ENCODE results near the gene EDRF1.

Gene EDRF1

GRCh38 chr10:125762692-125763648, 43.5 kb downstream of the EDRF1 start:
- no peak for DNase-seq

DNA sequence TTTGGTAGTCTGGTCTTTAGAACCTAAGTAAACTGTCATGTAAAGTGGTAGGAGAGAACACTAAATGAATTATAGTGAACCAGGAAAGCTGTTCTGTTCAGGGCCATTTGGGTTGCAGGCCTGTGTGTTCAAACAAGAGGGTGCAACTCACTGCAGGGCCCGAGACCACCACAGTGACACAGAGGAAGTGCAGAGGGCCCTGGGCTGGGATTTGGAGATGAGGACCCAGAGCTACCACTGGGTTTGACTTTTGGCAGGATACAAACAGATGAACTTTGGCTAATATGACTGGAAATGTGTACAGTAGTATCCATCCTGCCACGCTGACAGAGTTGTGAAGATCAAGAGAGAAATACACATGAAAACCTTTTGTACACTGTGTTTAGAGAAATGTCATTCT, 46.3 kb downstream of the EDRF1 start:
- DNase-seq: no peak

- DNase-seq: no peak
Observed at GRCh38 chr10:125766511-125766910, 47.0 kb downstream of the EDRF1 start.

GRCh38 chr10:125768219-125768855, 48.8 kb downstream of the EDRF1 start:
- no peak for DNase-seq

- no peak for DNase-seq
Observed at GRCh38 chr10:125769175-125769574, 49.7 kb downstream of the EDRF1 start.

GRCh38 chr10:125770844-125771243, 51.3 kb downstream of the EDRF1 start:
- no peak for DNase-seq

- no peak for DNase-seq
Observed at GRCh38 chr10:125772112-125772863, 52.8 kb downstream of the EDRF1 start.

DNA sequence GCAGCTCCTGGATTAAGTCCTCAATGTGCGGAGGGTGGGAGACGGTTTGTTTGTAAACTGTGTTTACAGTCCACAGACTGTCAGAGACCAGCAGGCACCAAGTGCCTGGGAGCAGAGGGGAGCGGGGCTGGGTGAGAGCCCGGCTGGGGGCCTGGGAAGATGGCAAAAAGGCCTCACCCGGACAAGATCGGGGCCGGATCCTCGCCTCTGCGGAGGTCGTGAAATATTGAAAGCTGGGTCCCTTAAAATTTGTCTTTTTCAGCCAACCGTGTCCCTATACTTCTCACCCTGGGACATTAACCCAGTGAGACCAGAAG, 53.3 kb downstream of the EDRF1 start:
- DNase-seq: no peak

GRCh38 chr10:125773687-125774543, 54.4 kb downstream of the EDRF1 start:
- DNase-seq: no peak

DNA sequence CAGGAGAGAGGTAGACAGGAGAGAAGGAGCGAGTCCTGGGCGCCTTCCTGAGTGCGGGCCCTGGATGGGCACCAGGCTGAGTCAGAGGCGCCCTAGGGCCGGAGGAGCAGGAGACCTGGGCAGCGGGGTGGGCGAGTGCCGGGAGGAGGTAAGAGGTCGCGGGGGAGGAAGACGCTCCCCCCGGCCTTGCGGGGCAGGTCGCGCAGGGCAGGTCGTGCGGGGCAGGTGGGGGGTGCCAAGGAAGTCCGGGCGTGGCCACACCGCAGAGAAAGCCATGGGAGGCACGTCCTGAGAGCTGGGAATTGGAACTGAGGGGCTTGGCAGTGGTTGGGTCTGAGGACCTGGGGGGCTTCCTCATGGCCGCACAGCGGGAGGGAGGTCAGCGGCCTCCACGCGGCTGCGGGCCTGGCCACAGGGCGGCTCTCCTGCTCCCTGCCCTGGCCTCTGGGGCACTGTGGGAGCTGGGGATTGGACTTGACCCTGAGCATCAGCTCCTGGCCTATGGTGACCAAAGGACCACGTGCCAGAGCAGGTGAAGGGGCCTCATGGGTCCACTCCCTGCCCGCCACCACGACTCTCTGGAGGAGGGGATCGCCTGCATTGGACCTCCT, 55.2 kb downstream of the EDRF1 start:
- DNase-seq: no peak

GRCh38 chr10:125775491-125776106, 56.1 kb downstream of the EDRF1 start, which contains the start of gene MMP21:
MMP21 (minus strand) TSS chr10:125775821; CDS start chr10:125775821, 0 bp downstream.
- DNase-seq: no peak

GRCh38 chr10:125777806-125778205, 58.3 kb downstream of the EDRF1 start:
- no peak for DNase-seq

GRCh38 chr10:125778556-125778955, 59.0 kb downstream of the EDRF1 start:
- no peak for DNase-seq

DNA sequence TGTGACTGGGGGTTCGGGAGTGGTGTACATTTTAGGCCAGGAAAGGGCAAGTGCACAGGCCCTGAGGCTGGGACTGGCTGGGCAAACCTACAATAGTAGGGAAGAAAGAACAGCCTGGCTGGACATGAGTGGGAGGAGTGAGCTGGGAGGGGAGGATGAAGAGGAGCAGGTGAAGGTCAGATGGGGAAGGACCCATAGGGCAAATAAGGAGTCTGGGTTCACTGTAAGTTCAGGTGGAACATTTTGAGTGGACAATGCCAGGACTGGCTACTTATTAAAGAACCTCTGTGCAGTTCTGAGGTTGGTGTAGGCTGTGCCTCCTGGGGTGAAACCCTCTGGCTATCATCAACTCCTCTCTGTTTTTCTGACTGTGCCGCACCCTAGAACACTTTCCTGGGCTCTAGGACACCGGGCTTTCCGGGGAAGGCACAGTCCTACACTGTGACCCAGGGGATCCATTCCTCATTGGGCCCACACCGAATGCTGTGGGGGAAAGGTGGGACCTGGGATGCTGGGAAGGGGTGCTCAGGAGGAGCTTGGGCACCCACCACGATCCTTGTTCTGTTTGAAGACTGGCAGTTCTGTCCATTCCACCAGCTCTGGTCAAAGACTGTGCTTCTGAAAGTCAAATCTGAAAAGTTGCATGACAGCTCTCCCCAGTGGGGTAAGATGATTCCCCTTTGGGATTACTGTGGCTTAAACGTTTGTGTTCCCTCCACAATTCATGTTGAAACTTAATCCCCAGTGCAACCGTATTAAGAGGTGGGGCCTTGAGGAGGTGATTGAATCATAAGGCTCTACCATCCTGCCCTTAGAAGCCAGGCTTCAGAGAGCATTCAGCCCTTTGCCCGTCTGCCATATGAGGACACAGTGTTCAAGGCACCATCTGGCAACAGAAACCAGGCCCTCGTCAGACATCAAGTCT, 60.2 kb downstream of the EDRF1 start:
- no peak for DNase-seq

DNA sequence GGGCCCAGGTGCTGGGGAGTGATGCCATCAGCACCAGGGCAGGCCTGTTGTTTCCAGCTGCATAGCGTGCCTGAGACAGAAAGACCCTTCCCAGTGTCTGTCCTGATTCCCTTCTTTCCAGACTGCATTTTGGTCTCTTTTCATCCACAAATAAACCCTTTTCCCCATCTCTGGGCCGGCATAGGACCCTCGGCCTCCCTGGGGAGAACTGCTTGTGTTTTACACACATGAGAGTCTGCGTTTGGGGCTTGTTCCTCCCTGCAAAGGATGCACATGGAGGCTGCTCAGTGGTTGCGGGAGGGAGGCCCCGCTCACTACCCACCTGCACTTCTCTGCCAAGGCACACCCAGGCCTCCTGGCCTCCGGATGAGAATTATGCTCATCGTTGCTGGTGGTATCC, 61.9 kb downstream of the EDRF1 start:
- no peak for DNase-seq

DNA sequence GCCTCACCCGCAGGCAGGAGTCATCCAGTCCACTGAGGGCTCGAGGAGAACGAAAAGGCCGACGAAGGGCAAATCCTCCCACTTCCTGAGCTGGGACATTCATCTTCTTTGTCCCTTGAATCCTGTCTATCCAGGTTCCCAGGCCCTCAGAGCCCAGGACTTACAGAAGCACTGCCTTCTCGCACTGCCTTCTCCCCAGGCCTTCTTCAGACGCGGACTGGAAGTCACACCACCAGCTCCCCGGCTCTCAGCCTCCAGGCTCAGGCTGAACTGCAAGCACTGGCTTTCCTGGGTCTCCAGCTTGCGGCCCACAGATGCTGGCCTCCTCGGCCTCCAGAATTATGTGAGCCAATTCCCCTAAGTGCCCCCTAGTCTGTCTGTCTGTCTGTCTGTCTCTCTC, 62.5 kb downstream of the EDRF1 start:
- no peak for DNase-seq

DNA sequence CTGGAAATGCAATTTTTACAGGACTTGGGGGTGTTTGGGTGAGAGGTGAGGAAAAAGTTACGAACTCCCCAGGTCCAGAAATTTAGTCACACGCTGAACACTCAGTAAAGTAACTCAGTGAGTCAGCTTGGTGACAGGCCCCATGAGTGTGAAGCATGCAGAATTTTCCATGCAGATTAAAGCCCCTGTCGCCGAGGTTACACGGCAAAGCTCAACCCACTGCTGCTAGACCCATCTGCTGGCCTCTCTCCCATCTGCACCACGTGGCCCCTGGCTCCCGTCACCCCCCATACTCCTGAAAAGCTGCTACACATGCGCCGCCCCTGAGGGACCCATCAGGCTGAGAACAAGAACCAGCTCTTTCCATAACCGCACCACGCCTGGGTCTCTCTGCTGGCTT, 63.1 kb downstream of the EDRF1 start:
- DNase-seq: no peak

DNA sequence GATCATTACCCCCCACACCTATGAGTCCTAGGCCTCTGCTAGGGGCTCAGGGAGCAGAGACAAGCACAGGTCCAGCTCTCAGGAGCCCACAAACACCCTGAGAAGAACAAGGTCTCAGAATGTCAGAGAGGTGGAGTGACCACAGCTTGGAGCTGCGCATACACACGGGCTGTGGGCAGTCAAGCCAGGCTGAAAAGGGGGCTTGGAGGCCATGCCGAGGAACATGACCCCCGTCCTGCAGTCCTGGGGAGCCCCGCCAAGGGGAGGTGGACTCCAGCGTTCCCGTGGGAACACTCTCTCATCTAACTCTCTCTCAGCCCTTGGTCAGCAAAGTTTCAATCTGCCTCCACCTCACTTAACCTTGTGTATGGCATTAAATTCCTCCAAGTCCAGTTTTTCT, 63.9 kb downstream of the EDRF1 start:
- DNase-seq: no peak

DNA sequence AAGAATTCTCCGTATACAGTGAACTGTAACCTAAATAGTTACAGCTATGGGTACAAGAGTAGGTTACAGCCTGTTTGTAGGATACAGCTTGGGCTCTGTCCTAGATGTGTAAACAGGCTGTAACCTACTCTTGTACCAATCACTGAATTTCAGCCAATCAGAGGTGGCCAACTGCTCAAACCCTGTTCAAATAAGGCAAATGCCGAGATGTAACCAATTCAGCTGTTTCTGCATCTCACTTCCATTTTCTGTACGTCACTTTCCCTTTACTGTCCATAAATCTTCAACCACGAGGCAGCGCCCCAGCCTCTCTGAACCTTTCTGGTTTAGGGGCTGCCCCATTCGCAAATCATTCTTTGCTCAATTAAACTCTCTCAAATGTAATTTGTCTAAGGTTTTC, 64.4 kb downstream of the EDRF1 start:
- no peak for DNase-seq

DNA sequence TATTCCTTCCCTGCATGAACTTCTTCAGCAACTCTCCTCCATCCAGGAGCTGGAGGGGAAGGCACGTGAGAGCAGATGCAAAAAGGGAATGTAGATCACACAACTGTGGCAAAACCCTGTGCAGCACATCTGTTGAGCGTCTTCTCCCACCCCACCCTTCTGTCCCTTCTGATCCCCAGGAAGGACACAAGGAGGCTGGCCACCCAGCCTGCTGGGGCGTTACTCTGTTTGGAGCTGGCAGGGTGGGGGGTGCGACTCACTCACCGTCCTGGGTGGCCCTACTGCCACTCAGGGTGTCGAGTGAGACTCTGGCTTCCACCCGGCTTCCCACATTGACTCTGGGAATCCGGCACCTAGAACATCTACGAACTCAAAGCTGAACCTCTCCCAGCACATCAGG, 66.3 kb downstream of the EDRF1 start:
- no peak for DNase-seq

Data from activated T-cell treated with anti-CD3 and anti-CD28 coated beads, Interleukin-2, amount 50 U/mL, for 48 hours (primary cell).